NCI-H69 (cell line): Measurements from ENCODE around the gene CEP128.

Source experiments
- DNase-seq: peaks from one replicate; lab custom pipeline; 2025; lab: John Stamatoyannopoulos, UW

The CEP128 gene

DNA sequence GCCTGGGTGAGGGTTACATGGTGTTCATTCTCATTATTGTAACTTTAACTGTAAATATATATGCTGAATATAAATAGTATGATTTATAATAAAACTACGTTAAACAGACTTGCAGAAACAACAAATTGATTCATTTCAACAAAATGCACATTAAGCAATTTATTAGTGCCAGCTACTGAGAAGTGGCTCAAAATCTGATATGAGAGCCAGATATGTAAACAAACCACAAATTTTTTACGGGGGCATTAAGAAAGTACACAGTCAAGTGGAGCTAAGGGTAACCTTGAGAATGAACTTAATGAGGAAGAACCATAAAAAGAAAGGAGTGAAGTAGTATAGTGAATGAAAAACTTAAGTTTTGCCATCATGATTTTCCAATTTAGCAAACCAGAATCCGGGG lies 40.3 kb downstream of the CEP128 start:
- DNase-seq: no peak

DNA sequence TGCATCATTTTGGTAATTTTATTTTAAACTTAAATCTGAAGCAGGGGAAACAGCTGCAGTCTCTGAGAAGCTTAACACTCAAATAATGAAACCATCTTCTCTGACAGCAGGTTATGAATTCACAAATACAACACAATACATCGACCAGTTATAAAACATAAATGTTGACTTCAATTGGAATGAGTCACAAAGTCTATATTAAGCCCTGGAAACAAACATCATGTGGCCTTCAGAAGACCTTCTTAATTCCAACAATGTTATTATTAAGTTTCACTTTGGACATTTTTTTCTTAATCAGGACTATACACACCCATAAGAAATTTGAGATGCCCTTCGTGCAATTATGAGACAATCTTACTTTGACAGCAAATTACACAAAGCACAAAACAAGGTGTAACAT lies 68.9 kb downstream of the CEP128 start:
- peak; percentile 45 for DNase-seq

DNA sequence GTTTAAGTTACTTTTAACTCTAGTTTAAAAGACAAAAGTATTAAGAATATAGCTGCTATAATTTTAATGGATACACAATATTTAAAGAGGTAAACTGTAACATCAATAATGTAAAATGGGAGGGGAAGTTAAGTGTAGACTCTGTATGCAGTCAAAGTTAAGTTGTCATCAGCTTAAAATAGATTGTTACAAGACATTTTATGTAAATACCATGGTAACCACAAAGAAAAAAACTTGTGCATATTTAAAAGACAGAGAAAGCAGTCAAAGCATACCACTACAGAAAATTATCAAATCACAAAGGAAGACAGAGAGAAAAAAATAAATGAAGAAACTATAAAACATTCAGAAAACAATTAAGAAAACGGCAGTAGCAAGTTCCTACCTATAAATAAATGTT lies 73.3 kb downstream of the CEP128 start:
- no peak for DNase-seq

DNA sequence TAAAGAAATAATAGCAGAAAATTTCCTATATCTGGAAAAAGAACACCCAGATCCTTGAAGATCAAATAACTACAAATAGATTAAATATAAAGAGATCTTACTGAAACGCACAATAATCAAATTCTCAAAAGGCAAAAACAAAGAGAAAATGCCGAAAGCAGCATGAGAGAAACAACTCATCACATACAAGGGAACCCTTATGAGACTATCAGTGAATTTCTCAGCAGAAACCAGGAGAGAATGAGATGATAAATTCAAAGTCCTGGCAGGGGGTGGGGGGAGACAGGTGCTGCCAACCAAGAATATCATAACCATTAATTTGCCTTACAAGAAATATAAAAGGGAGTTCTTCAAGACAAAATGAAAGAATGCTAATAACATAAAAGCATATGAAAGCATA lies 73.7 kb downstream of the CEP128 start:
- DNase-seq: no peak

DNA sequence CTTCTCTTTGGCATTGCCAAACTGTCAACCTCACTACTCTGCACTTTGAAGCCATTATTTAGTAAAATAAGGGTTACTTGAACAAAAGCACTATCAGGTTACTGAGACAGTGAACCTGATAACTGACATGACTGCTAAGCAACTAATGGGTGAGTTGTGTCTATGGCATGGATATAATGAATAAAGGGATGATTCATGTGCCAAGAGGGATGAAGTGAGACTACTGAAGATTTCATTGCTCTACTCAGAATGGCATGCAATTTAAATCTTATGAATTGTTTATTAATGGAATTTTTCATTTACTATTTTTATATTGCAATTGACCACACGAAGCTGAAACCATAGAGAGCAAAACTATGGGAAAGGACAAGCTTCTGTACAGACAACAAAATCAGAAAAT lies 74.4 kb downstream of the CEP128 start:
- no peak for DNase-seq

DNA sequence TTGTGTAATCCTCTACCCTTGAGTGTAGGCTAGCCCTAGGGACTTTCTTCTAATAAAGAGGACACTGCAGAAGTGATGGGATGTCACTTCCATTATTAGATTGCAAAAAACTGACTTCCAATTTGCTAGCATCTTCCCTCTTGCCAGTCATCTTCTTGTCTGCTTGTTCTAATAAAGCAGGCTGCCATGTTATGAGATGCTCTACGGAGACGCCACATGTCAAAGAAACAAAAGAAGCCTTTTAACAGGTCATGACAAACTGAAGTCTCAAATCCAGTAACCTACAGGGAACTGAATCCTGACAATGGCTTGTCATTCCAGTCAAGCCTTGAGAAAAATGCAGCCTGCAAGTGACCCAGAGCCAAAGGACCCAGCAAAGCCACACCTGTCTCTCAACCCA lies 76.0 kb downstream of the CEP128 start:
- no peak for DNase-seq

DNA sequence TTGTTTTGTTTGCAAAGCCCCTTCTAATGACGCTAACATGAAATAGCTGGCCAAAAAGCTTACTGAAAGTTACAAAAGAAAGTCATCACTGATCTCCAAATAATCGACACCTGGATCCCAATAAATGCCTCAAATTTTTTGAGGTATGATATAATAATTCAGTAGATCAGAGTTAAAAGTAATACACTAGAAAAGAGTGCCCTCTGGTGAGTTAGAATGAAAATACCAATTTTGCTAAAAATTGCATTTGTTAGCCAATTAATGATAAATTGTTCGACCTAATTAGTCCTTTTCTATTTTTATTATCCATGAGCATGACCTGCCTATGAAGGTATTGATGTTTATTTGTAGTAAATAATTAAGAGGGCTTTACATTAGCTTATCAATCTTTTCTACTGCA lies 78.6 kb downstream of the CEP128 start:
- DNase-seq: no peak

DNA sequence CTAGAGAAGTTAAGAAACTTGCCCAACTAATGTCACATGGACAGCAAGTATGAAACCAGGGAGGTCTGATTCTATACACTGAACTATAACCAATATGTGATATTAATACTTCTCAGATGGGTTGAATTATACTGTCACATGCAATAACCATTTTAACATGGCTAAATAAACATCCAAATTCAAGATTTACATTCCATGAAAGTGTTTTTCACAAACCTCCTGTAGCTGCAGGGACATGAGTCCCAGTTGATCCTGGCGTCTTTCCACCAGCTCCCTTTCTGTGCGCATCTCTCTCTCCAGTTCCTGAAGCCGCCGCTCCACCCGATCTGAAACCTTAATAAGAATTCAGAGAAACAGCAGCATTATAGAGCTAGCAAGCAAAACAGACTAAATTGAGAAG lies 79.0 kb downstream of the CEP128 start:
- no peak for DNase-seq

DNA sequence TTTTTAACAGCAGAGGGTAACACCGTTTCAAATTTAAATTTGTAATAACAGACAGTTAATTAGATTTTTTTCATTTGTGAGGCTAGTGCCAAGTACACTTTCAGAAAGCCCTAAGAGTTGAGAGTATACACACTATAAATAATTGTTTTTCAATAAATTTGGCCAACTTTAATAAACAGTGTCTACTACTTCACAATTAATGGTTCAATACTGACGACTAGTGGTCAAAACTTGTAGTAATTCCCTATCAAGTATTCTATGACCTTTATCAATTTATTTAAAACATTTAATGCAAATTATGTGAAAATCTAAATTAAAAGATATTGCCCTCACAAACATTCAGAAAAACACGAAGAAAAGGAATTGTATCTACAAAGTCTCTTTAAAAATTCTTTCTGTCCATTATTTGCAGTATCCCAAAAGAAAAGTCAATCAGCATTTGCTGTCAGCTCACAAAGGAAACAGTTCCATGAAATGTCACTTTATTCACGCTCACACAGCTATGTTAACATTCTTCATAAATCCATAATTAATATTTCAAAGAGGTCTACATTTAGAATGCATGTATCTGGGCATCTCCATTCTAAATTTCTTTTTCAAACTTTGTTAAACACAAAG lies 91.2 kb downstream of the CEP128 start:
- DNase-seq: peak; percentile 55

DNA sequence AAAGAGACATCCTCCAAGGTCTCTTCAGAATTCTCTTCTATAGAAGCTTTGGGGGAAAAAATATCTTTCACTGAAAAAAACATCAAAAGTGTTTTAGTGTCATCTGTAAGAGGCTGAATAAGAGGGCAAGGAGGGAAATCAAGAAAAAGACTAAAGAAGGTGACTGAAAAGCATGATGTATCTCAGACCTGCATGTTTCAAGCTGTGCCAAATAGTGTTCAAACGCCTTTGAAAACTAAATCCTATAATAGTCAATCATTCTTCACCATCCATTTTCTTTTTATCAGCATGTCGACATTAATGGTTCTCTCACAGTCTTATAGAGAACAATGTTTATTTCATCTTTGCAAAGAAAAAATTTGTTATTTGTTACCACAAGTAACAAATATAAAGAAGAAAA lies 94.5 kb downstream of the CEP128 start:
- DNase-seq: no peak

DNA sequence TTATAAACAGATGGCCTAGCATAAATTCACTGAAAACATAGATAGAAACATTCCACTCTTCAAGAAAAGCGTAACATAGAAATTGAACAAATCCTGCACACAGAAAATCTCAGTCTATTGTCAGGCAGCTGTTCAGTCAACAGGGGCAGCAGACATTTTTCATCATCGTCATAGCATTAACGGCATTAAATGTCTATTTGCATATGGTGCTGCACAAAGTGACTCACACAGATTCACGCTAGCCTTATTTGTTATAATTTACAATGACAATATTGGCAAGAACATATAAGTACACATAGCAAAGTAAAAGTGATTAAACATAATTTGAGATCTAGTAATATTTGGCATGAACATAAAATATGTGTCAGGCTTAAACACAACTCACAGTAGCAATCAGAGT lies 95.7 kb downstream of the CEP128 start:
- DNase-seq: peak; percentile 75

DNA sequence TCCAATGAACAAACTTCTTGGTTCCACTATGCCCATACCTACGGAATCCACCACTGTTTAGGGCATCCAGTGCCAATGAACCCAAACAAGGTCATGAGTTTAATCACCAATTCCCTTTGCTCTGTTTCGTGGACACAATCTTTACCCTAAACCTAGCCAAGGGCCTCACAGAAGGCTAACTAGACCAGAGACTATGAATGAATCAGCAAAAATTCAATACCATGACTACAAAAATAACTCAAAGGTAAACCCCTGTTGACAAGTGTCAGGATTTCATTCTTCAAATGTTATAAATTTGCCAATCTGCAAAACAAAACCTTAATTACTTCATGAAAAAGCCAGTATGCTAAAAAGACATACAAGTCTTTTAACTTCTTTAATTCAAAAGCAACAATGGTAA lies 96.7 kb downstream of the CEP128 start:
- peak; percentile 13 for DNase-seq

DNA sequence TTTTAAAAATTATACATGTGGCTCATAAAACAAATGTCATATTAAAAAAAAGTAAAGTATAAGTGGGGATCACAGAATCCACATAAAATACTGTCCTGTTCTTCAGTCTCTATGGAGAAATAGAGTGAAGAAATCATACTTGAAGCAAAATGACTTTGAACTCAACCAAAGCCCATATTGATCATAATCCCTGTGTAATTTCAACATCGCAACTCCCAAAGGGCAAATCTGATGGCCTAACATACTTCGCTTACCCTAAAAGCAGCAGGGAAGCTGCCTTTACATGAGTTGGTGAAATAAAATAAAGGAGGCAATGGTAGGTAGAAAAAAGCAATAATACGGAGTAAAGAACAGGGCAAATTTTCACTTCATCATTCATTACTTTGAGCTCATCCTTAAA lies 101.8 kb downstream of the CEP128 start:
- DNase-seq: no peak

DNA sequence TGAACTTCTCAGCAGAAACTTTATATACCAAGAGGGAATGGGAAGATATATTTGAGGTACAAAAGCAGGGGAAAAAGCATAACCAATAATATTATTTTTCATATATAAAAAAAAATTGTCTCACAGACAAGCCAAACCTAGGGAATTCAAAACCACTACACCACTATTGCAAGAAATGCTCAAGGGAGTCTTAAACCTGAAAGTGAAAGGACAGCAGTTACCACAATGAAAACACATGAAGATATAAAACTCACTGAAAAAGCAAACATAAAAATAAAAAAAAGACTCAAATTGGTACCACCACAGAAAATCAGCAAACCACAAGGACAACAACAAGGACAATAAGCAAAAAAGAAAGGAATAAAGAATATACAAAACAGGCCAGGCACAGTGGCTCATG lies 131.9 kb downstream of the CEP128 start:
- no peak for DNase-seq

DNA sequence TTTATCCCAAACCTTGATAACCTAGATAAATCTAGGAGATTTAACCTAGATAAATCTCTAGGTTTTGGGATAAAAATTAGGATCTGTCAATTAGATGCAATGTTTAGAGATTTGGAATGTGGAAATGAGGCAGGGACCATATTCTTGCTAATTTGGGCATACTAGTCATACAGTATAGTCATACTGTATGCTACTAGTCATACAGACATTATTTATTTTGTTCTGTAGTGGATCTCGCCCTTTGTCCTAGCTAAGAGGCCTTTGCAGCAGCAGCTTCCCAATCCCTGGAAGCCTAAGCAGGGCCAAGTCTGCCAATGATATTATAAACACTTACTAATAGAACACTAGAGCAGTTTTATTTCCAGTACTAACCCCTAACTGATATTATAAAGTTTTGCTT lies 136.4 kb downstream of the CEP128 start:
- no peak for DNase-seq

DNA sequence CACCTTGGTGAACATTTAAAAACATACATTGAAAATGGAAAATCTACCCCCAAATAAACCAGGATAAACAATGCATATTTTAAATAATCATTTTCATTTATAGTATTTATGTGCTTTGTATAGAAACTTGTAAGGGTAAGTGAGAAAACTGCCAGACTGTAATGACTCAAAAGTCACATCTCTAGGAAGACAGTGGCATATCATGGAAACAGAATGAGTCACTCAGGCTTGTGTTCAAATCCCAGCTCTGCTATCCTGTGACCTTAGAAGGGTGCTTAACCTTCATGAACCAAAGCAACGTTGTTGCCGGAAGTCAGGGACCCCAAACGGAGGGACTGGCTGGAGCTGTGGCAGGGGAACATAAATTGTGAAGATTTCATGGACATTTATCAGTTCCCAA lies 142.7 kb downstream of the CEP128 start:
- DNase-seq: no peak

DNA sequence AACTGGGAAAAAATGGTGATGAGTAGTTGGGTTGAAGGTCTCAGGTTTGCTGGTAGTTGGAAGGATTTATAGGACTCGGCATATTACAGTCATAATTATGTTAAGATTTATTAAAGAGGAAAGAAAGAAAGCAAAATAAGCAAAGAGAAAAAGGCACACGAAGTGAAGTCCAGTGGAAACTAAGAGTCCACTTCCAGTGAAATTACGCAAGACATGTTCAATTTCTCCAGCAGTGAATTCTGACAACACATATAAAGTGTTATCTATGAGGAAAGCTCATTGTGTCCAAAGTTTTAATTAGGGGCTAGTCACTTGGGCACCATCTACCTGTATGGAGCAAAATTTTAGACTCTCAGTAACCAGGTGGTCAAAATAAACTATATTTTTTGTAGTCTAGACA lies 143.3 kb downstream of the CEP128 start:
- DNase-seq: no peak

DNA sequence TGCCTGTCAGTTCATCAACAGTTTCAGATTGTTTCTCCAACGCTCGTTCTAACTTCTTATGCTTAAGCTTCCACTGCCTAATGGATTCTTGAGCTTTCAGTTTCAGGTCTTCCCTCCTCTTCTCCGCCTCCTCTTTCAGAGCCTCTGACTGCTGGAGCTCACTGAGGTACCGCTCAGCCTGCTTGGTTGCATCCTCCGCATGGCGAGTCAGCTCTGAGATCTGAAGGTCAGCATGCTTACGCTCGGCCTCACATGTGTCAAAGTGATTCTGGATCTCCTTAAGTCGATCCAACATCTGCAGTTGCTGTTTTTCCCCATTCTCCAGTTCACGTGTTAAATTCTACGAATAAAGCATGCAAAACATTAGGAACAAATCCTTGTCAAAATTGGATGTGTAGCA lies 148.8 kb downstream of the CEP128 start:
- DNase-seq: no peak

DNA sequence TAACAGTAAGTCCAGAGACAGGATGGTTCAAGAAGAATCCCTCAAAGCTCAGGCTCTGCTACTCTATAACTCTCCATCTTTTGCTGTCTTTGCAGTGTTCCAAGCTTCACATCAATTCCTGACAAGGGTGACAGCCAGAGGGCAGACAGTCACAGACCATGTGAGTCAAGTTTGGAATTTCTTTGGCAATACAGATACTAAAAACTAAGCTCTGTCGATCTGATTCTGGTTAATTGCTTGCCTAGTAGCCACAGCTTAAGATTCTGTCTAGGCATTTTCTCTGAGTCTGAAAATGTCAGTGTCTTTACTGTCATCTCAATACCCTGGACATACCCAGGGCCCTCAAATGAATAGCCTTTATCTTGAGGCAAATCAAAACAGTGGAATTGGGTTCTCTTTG lies 153.7 kb downstream of the CEP128 start:
- DNase-seq: no peak

DNA sequence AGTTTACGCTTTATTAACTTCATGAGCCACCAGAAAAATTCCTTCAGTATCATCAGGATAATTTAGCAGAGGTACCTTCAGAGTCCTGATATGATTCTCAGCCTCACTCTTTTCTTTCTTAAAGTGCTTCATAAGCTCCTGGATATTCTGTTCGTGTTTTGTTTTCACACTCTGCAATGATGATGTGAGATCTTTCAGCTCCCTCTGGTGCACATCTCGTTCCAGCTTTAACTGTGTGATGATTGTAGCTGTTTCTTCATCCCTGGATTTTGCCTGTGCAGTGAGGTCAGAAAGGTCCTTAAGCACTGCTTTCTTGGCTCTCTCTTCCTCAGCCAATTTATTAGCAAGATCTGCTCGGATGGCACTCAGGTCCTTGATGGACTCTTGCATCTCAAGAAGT lies 156.7 kb downstream of the CEP128 start:
- no peak for DNase-seq

DNA sequence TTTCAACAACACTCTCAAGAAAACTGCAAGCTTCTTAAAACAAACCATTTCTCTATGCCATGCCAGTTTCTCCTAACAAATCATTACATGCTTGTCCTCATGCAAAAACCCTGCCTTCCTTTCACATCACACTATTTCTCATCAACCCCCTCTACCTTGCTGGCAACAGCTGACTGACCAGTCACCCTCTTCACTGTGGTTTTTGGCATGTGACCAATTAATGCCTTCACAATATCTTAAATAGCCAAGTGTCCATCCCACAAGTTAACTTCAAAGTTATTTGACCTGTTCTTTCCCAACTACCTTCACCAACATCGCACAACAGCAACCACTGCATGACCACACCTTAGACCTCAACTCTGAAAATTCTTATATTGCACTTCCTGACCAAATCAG lies 159.6 kb downstream of the CEP128 start:
- DNase-seq: no peak

DNA sequence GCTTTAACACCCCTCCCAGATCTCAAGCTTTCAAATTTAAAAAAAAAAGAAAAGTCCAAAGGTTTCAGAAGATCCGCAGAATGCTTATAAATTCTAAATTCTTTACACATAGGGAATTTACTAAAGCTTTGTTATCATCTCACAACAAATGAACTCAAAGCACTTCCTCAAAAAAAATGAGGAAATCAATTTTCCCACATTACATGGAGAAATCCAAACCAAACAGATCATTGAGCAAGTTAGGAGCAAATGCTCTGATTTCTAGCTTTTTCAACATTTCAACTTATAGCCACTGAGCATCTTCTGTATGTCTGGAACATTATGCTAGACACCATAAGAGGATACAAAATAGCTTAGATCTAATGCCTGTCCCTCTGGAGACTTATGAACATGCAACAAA lies 161.0 kb downstream of the CEP128 start:
- DNase-seq: no peak

DNA sequence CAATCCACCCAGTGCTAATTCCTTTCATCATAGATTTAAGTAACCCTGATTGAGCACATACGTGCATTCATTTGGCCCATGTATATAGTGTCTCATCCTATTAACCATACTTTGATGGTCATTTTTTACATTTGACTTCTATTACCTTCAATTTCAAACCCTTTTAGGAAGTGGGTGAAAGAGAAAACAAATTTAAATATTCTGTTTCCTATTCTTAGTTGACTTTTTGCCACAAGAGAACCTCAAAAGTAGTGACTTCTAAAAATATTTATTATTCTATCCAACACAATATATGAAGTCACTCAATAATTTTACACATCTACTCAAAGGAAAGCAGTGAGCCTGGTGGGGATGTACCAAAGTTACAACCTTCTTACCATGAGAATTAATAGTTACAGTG lies 164.9 kb downstream of the CEP128 start:
- DNase-seq: no peak

DNA sequence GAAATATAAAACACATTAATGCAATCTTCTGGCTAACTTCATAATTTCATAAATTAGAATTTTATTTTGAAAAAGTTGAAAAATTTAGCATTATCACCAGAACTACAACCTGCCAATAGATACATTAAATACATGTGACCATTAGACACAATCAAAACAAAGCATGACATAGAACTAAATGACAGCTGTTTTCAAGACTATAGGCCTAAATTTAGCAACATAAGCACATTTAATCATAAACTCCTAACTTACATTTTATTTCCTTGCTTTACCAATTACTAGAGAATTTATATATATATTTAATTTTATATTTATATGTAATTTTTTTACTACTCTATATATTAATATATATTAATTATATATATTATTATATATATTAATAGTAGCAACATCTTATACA lies 165.4 kb downstream of the CEP128 start:
- no peak for DNase-seq

DNA sequence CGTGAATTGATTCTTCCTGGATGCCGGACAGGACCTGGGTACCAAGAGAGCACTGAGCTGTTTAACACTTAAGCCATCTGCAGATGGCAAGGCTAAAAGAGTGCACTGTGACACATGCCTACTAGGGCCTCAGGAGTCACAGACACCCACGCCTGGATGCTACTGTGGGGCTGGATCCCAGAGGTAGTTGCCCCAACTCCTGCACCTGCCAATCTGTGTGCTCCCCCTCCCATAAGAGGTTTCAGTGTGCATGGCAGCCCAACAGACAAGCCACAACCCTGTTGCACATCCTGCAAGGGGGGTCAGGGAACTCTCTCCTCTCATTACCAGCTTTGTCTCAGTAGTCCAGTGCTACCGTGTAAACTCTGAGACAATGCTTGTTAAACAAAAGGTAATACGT lies 169.0 kb downstream of the CEP128 start:
- no peak for DNase-seq
